ENCODE results near the gene EPN1. TPM values are rescaled to one million over a fixed set of nuclear protein-coding genes. Genes with fewer than 3 reads are reported as not detected.

EPN1 gene
- total and polyA plus RNA-seq, 2 of the 13 experiments (the other 11 are each of a cell fraction or from before 2014, with no cell fraction given): 28.9 to 31.7 TPM

DNA sequence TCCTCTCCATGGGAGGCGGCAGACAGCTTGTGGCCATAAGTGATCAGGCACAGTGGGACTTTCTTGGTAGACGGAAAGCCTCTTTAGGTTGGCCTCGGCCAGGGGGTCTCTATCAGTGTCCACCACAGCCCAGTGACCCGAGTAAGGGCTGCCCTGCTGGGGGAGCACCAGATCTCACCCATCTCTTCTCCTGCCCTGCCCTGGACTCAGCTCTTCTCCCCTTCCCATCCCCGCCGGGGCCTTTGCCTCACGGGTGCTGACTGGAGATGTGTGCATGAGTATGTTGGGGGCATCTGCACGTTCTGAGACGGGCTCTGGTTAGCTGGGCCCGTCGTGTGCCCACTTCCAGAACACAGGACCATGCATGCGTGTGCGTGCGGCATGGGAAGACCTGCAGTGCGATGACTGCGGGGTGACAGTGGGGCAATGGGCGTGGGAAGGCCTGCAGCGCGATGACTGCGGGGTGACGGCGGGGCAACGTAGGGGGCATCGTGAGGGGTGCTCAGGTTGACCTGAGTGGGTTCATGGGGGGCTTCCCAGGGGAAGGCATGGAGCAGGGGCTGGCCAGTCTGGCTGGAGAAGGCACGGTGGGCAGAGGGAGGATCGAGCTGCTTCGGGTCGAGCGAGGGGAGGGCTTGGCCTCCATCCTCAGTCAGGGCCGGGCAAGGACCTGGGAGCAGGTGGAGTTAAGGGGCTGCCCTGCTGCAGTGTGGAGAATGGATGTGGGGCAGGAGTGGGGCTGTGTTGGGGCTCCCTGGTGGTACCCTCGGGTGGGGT lies 15.9 kb downstream of the EPN1 start:
- in situ Hi-C loops (cut with HindIII; ENCODE audit: extremely low pct_ligation_motif_present, low pct_unique_long_range_greater_than_20kb): no loop called here
- Histone ChIP-seq H3K36me3 (replicated peaks in 1 of 2; ENCODE audit: control insufficient read depth in 1 of 2, insufficient read depth in 2 of 2, low read length in 2 of 2) (peaks cover 24 to 61% of the 10 kb centered on the region in 2 experiments; a peak in 4 of 5 replicates), H3K9ac (ENCODE audit: insufficient read depth, low read depth, low read length) (no peak overlapping the region), H3K4me1 (ENCODE audit: insufficient read depth, low read length) (peaks cover 20% of the 10 kb centered on the region; the same call in 1 of the 2 replicates), H3K4me3 (replicated peaks in 1 of 3; ENCODE audit: insufficient read depth in 1 of 3, low read depth in 2 of 3, low read length in 3 of 3) (no peak overlapping the region), H3K79me2 (ENCODE audit: insufficient read depth, low read length) (peaks cover 4% of the 10 kb centered on the region), H2AFZ (ENCODE audit: low read length) (no peak overlapping the region), H4K20me1 (ENCODE audit: insufficient read depth, low read length) (no peaks in the 10 kb centered on the region), H3K27me3 (ENCODE audit: control insufficient read depth in 1 of 2, insufficient read depth in 2 of 2, low read length in 2 of 2) (no peaks in the 10 kb centered on the region), H3K27ac (ENCODE audit: extremely low read length, insufficient read depth, low read length) (no peak overlapping the region), H3K4me2 (ENCODE audit: low read depth, low read length) (no peak overlapping the region), H3K9me3 (ENCODE audit: low read length) (no peaks in the 10 kb centered on the region)
- ChIA-PET CTCF (ENCODE audit: low intra/inter-chr PET ratio, low total read pairs) (no interaction called here), POLR2A (no interaction called here)
- DNase-seq (ENCODE audit: low spot score) (no peak), ATAC-seq (no peak), FAIRE-seq (no peak)
- intact Hi-C loops (cut with micrococcal nuclease; ENCODE audit: unreplicated experiment): no loop called here
- no TSS peak for BruUV-seq (replicated peaks)
- WGBS (ENCODE audit: low lambda C conversion rate): over 99% methylated on average over 30 of the region's 31 CpGs
- TF ChIP-seq RBFOX2 (IDR thresholded peaks at IDR 0.05; ENCODE audit: low read depth, low read length): peak; percentile 35; the same call in 1 of the 2 replicates
- peak; percentile 16 for TF ChIP-seq AGO2 (optimal IDR thresholded peaks at IDR 0.05; ENCODE audit: low read depth, low read length)
- TF ChIP-seq JDP2 (CRISPR knock-in tag; IDR thresholded peaks at IDR 0.05; ENCODE audit: borderline replicate concordance): no peak

- H3K4me3 ChIP-seq (replicated peaks in 1 of 3; ENCODE audit: insufficient read depth in 1 of 3, low read depth in 2 of 3, low read length in 3 of 3): no peak overlapping the region
- ChIA-PET POLR2A (no interaction called here), CTCF (ENCODE audit: low intra/inter-chr PET ratio, low total read pairs) (no interaction called here)
- no peaks in the 10 kb centered on the region for H3K27me3 ChIP-seq (ENCODE audit: control insufficient read depth in 1 of 2, insufficient read depth in 2 of 2, low read length in 2 of 2)
- ATAC-seq (no peak), DNase-seq (ENCODE audit: low spot score) (no peak), FAIRE-seq (no peak)
- no peaks in the 10 kb centered on the region for H3K79me2 ChIP-seq (ENCODE audit: insufficient read depth, low read length)
- no peak overlapping the region for H3K4me2 ChIP-seq (ENCODE audit: low read depth, low read length)
- intact Hi-C loops (cut with micrococcal nuclease; ENCODE audit: unreplicated experiment) (no loop called here), in situ Hi-C loops (cut with HindIII; ENCODE audit: extremely low pct_ligation_motif_present, low pct_unique_long_range_greater_than_20kb) (no loop called here)
- BruUV-seq (replicated peaks): no TSS peak
- H3K36me3 ChIP-seq (replicated peaks in 1 of 2; ENCODE audit: control insufficient read depth in 1 of 2, insufficient read depth in 2 of 2, low read length in 2 of 2): peaks cover 27 to 55% of the 10 kb centered on the region in 2 experiments; a peak in 4 of 5 replicates
- H2AFZ ChIP-seq (ENCODE audit: low read length): no peak overlapping the region
- H3K9ac ChIP-seq (ENCODE audit: insufficient read depth, low read depth, low read length): no peak overlapping the region
- H3K27ac ChIP-seq (ENCODE audit: extremely low read length, insufficient read depth, low read length): no peak overlapping the region
- H3K9me3 ChIP-seq (ENCODE audit: low read length): no peaks in the 10 kb centered on the region
- peak; percentile 28 for TF ChIP-seq AGO2 (optimal IDR thresholded peaks at IDR 0.05; ENCODE audit: low read depth, low read length)
- TF ChIP-seq ZNF766 (CRISPR knock-in tag; IDR thresholded peaks at IDR 0.05; ENCODE audit: borderline replicate concordance): no peak
- TF ChIP-seq TRIM24 (CRISPR knock-in tag; IDR thresholded peaks at IDR 0.05): no peak
- no peak for TF ChIP-seq ZNF335 (CRISPR knock-in tag; IDR thresholded peaks at IDR 0.05)
- no peak for TF ChIP-seq ZNF205 (CRISPR knock-in tag; IDR thresholded peaks at IDR 0.05)
- no peaks in the 10 kb centered on the region for H4K20me1 ChIP-seq (ENCODE audit: insufficient read depth, low read length)
- 98% methylated on average over 30 of the region's 31 CpGs for WGBS (ENCODE audit: low lambda C conversion rate)
- 0 out of 2 replicates have a peak, but pooled peaks cover 11% of the 10 kb centered on the region for H3K4me1 ChIP-seq (ENCODE audit: insufficient read depth, low read length)
Observed at GRCh38 chr19:55691561-55692481, 16.8 kb downstream of the EPN1 start.
